ENCODE data around the gene SLC44A3. TPM values are rescaled to one million over a fixed set of nuclear protein-coding genes. Genes with fewer than 3 reads are reported as not detected.

Gene SLC44A3
- total RNA-seq, 1 donor: 1.7 TPM

DNA sequence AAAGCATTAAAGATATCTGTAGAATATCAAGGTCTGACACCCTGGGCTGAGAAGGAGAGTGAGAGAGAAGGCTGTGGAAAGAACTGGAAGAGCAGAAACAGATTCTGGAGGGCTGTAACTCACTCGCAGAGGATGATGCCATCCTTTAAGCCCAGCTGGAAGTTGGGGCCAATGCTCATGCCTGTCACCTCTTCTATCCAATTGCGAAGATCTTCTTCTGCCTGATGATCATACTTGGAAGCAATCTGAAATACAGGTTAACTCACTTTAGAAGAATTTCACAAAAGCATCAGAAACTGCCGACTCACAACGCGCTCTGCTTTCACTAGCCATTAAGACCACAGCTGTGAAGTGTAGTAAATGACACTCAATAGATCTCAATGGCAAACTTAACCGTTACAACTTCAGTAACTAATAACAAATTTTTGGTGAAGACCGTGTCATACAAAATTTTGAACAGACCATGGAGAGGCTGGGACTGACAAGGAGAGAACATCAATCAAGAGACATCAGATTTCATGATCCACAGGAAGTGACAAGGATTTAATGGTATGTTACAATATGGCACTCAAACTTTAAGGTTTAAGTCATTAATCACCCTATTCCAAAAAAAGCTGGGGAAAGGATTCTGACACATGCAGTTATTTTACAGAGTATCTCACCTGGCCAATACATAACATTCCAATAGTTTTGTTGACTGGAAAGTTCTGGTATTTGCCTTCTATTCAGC is 83.3 kb downstream of the SLC44A3 start:
- no peak overlapping the region for H3K4me3 ChIP-seq (ENCODE audit: low read depth, low read length)
- DNase-seq (ENCODE audit: low read depth): no peak
- TF ChIP-seq, protein P1, sequence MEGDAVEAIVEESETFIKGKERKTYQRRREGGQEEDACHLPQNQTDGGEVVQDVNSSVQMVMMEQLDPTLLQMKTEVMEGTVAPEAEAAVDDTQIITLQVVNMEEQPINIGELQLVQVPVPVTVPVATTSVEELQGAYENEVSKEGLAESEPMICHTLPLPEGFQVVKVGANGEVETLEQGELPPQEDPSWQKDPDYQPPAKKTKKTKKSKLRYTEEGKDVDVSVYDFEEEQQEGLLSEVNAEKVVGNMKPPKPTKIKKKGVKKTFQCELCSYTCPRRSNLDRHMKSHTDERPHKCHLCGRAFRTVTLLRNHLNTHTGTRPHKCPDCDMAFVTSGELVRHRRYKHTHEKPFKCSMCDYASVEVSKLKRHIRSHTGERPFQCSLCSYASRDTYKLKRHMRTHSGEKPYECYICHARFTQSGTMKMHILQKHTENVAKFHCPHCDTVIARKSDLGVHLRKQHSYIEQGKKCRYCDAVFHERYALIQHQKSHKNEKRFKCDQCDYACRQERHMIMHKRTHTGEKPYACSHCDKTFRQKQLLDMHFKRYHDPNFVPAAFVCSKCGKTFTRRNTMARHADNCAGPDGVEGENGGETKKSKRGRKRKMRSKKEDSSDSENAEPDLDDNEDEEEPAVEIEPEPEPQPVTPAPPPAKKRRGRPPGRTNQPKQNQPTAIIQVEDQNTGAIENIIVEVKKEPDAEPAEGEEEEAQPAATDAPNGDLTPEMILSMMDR (IDR thresholded peaks at IDR 0.05; ENCODE audit: insufficient read depth, low read depth, low read length): no peak

- H3K4me3 ChIP-seq (ENCODE audit: low read depth, low read length): no peak overlapping the region
- no peak for DNase-seq (ENCODE audit: low read depth)
- TF ChIP-seq, protein P1 (IDR thresholded peaks at IDR 0.05; ENCODE audit: insufficient read depth, low read depth, low read length): no peak
Observed at GRCh38 chr1:94905207-94905606, 85.0 kb downstream of the SLC44A3 start.

DNA sequence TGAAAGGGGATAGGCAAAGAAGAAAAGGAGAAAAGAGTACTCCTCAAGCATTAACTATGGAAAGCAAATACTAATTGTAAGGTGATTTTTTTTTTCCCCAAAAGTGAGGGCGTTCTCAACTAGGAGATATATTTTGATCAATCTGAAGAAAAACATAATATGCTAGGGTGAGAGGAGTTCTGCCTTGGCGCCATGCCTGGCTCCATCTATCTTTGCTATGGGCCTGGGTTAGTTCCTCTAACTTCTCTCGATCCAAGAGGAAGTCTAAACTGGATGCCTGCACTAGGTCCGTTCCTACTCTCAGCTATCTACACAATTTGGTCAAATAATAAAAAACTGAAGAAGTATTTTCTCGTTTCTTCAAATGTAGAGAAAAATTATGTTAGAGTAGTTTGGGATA is 86.2 kb downstream of the SLC44A3 start:
- TF ChIP-seq, protein P1 (IDR thresholded peaks at IDR 0.05; ENCODE audit: insufficient read depth, low read depth, low read length): no peak
- DNase-seq (ENCODE audit: low read depth): no peak

DNA sequence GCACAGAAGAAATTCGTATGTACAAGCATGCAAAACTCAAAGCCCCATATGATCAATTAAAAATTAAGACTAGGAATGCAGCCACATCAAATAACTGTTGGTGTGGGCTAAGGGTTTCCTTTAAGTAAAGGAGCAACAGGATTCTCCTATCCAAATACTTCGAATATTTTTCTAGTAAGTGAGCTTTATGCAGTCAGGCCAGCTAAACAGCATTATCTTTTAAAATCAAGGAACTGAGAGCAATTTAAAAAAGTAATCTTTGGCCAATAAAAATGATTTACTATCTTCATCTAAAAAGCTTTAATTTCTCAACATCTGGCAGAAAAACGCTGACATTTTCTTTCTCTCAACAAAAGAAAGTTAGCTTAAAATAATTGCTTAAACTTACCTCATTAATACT is 87.0 kb downstream of the SLC44A3 start:
- DNase-seq (ENCODE audit: low read depth): peak; percentile 71

More for the DNA sequence above, 86.2 kb downstream of the SLC44A3 start:
- no peak overlapping the region for H3K4me3 ChIP-seq (ENCODE audit: low read depth, low read length)

DNA sequence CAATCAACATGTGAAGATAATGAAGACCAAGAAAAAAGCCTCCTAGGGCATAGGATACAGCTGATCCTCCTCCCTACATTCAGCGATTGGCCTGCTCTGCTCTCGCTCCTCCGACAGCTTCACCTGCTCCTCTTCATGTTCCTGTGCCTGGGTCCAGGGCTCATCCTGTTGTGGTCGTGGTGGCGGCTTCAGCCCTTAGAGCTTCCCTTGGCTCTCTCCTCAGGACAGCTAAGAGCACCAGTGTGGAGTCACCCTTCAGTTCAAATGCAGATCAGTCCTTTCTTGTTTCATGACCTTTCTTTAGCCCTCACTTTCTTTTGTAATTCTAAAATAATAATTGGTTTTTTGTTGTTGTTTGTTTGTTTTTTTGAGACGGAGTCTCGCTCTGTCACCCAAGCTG is 88.0 kb downstream of the SLC44A3 start:
- TF ChIP-seq, protein P1 (IDR thresholded peaks at IDR 0.05; ENCODE audit: insufficient read depth, low read depth, low read length): no peak
- H3K4me3 ChIP-seq (ENCODE audit: low read depth, low read length): no peak overlapping the region
- no peak for DNase-seq (ENCODE audit: low read depth)

More for the DNA sequence above, 87.0 kb downstream of the SLC44A3 start:
- TF ChIP-seq, protein P1 (IDR thresholded peaks at IDR 0.05; ENCODE audit: insufficient read depth, low read depth, low read length): no peak
- no peak overlapping the region for H3K4me3 ChIP-seq (ENCODE audit: low read depth, low read length)

DNA sequence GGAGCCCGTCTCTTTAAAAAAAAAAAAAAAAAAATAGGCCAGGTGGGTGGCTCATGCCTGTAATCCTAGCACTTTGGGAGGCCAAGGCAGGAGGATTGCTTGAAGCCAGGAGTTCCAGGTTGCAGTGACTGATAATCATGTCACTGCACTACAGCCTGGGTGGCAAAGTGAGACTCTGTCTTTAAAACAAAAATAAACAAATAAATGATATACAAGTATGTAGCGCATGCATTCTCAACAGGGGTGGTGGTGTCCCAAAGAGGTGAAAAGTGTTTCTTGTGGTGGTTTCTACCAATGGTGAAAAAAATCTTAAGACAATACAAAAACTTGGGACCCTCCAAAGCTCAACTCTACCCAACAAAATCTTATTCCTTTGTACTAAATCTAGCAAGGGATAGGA is 88.8 kb downstream of the SLC44A3 start:
- no peak for DNase-seq (ENCODE audit: low read depth)
- no peak overlapping the region for H3K4me3 ChIP-seq (ENCODE audit: low read depth, low read length)
- TF ChIP-seq, protein P1 (IDR thresholded peaks at IDR 0.05; ENCODE audit: insufficient read depth, low read depth, low read length): no peak

DNA sequence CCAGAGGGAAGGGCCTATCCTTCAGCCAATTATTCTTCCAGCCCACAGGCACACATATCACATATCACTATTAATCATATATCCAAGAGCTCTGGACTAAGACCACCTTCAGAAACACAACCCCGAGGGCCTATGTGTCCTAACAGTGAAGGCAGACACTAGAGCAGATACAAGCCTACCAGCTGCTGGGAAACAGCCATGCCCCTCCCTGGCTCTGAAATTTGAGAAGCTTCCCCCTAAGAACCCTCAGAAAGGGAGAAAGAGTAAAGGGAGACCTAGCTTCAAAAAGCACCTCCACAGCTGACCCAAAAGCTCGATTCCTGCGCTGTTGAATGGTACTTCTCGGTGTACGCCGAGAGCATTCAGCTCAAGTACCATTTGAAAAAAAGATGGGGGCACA is 89.3 kb downstream of the SLC44A3 start:
- peak; percentile 32 for DNase-seq (ENCODE audit: low read depth)
- TF ChIP-seq, protein P1 (IDR thresholded peaks at IDR 0.05; ENCODE audit: insufficient read depth, low read depth, low read length): no peak
- no peak overlapping the region for H3K4me3 ChIP-seq (ENCODE audit: low read depth, low read length)

Data from fibroblast of villous mesenchyme (primary cell).